Measurements from ENCODE around the gene EFCAB13.

Gene EFCAB13, protein sequence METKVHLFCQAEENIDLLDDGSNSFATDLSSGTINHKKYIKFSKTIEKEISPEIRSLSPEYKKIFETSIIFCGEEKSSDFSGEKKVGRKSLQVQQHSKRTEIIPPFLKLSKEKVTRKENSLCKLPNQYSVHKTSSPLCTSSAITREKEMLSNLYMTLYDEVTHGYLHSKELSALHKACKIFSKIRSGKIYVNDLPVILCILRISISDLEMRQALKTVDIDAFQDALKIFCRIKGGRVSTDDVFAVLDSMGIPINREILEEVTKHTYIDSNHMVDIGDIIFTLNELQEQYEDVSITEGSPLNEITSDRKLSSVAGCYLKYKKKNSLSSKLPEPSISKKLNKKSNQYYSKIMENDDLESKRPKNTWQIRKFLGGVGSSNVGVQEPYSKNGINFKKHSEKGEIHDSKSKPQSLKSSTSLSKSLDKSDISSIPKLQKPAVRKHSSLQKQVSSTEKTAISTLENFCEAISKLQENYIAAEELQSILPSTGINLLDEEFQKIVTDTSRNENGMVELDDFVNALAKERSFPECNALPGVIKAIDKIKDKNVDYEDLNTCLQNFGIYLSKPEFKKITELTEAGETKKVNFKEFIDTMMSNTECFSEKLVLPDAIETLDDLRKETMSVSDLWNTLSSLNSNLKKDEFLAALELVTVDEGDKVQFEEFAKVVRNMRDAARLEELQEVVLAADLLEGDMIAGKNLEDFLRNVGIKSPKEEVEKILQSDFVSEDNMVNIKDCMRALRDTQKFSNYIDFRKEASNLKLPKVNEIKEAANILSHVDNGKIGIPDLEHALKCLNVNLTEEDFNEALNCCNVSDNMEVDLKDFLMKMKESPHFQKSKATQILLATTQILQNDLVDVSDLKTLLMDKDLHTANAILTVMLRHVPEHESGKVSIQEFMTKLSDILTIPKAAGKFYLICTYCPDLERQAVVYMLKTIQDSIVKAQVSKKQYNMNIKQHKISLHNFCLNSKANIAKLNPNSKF

DNA sequence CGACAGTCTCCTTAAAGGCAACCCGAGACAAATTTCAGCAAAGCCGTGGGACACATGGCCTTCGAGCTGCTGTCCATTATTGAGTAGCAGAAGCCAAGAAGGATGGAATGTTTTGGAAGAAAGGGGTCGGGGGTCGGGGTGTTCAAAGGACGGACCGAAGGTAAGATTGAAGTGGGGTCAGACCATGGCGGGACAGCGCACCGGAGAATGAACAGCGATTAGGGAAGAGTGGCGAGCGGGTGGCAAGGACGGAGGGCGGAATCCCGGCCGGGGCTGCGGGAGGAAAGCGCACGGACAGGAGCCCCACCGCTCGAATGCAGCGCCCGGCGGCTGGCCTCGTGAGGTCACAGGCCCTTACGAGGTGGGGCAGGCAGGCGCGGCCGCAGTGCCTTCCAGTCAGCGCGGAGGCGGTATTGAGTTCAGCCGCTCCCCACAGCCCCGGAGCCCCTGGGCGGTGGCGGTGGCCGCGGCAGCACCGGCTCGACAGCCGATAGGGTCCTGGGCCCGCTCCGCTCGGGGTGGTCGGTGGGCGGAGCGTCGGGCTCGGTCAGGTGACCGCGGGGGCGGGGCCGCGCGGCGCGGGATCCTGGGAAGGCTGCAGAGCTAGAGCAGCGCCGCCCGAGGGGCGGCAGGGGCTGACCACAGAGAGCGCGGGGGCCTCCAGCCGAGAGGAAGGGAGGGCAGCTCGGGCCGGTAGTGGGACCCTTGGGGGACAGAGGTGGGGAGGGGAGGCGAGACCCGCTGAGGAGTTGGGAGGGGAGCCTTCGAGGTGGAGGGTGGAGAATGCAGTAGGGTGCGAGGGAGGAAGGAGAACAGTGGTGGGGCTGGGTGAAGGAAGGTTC is at the start of gene EFCAB13:
TSS of gene EFCAB13 (plus strand) at position 574 of the 842 bp plus-strand sequence. CDS start 4,399 bp downstream, outside the sequence.
- DNase-seq = peak; percentile 83

DNA sequence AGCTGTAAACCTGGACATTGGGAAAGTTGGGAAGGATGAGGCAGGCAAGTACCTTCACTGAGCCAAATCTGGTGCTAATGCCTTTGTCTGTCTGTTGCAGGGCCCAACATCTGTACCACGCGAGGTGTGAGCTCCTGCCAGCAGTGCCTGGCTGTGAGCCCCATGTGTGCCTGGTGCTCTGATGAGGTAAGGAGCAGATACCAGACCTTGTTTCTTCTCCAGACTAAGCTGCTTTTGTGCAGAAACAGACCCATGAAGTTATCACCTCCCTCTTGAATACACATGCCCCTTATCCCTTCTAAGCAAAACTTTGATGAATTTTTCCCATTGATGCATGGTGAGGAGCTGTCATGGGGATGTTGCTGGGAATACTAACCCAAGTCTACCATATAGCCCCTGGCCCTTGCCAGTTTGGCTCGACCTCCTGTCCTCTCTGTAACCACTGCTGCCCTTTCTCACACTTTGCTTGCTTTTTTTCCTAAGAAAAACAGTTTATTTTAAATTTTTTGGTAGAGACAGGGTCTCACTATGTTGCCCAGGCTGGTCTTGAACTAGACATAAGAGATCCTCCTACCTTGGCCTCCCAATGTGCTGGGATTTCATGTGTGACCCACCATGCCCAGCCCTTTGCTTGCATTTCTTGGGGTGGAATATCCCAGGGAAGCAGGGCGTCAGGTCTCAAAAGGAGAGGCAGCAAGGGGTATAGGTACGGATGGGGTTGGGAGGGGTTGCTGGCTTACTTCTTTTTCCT is 49.3 kb upstream of the EFCAB13 start:
- no peak for DNase-seq

DNA sequence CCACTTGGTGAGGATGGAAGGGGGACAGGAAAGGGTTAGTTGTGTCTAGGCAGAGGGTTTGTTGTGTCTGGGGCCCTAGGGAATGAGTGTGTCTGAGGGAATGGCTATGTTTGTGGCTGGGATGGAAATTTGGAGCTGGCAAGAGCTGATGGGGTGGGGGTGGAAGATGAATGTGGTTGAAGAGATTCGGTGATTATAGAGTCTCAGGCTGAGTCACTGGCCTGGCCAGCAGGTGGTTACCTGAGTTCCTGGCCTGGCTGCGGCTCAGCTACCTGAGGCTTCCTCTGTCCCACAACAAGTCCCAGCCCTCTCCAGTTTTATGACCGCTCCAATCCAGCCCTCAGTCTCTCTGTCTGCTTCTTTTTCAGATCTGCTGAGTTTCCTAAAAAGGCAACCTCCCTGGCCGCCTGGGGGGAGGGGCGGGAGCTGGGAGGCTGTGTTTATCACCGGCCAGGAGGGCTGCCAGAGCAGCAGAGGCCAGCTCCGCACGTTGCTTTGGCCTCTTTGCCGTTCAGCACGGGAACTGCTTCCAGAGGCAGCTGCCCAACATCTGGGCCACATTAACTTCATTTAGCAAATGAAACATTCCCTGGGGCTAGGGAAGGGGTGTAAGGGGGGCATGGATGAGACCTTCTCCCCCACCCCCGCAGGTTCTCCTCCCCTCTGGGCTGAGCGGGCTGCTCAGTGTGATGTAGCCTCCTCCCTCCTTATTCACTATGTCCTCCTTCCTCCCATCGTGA is 48.3 kb upstream of the EFCAB13 start:
- no peak for DNase-seq

DNA sequence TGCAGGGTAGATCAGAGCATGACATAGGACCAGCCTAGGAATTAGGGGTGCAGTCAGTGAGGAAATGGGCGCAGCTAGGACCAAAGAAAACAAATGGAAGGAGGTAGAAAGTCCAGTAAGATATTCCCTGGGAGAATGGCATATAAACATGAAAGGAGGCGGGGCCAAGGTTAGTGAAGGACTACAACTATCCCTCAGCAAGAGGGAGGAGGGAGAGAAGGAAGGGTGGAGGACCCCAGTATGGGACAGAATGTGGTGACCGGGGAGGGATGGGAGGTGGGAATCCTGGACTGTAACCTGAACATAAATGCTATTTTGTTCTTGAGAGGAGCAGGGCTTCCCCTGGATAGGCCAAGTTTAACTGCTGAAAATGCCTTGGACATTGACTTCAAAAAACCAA is 47.3 kb upstream of the EFCAB13 start:
- no peak for DNase-seq

DNA sequence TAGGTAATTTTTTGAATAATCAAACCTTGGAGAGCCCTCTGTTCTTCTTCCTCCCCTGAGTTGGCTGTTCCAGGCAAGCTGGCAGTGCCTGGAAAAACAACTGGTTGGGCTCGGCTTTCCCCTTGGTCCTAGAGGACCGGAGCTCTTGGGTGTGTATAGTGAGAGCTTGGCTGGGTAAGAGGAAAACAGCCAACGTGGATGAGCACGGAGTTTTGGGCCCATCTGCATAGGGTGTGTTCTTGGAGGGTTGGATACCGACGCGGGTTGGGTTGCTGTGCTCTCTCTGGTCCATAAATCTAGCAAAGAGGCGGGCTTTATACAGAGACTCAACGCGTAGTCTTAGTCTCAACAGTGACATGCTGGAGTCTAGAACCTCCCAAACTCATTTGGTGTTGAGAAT is 46.9 kb upstream of the EFCAB13 start:
- no peak for DNase-seq

DNA sequence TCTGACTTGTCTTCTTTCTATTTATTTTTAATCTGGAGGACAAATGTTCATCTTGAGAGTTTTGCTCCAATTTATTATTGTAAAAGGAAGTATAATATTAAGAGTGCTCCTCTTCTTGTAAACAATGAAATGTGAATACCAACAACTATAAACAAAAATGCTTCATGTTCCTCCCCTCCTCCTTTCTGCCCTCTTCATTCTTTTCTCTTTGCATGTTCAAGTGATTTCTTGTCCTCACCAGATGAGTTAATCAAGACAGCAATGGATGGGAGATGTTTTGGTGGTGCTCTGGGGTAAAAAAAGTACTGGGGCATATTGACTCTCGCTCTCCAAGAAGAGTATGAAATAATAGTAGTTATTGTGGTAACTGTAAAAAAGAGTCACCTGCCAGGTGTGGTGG is 45.8 kb upstream of the EFCAB13 start:
- DNase-seq = no peak

DNA sequence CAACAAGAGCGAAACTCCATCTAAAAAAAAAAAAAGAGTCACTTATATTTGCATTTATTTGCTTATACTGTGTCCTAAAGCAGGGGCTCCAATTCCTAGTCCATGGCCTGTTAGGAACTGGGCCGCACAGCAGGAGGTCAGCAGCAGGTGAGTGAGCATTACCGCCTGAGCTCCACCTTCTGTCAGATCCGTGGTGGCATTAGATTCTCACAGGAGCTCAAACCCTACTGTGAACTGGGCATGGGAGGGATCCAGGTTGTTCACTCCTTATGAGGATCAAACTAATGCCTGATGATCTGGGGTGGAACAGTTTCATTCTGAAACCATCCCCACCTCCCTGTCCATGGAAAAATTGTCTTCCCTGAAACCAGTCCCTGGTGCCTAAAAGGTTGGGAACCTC is 45.2 kb upstream of the EFCAB13 start:
- no peak for DNase-seq

DNA sequence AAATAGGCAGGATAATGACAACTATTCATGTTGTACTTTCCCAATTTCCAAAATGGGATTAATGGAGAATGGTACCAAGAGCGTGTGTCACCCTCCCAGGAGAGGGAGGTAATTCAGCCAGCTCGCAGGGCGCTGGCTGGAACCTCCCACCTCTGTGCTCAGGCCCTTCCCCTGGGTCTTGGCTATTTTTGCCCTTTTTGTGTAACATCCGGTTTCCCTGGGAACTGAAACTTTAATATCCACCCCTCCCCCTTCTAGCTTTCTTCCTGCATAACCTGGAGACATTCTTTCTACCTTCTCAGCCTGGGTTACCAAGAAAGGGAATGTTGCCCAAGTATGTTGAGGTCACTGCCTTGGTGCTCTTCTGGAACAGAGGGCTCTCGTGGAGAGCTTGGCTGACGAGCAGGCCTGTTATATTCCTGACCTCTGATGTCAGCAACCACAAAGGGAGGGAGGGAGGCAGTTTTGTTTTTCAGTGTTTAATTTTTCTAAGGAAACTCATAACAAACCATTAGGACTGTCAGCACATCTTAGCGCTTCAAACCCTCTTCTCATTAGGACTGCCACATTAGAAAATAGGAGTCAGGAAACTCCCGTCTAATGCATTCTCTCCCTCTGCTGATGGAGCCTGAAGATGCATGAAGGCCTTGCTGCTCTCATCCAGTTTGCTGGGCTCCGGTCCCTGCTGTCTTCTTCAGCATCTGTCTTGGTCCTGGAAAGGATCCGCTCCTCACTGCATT is 44.5 kb upstream of the EFCAB13 start:
- DNase-seq = no peak

DNA sequence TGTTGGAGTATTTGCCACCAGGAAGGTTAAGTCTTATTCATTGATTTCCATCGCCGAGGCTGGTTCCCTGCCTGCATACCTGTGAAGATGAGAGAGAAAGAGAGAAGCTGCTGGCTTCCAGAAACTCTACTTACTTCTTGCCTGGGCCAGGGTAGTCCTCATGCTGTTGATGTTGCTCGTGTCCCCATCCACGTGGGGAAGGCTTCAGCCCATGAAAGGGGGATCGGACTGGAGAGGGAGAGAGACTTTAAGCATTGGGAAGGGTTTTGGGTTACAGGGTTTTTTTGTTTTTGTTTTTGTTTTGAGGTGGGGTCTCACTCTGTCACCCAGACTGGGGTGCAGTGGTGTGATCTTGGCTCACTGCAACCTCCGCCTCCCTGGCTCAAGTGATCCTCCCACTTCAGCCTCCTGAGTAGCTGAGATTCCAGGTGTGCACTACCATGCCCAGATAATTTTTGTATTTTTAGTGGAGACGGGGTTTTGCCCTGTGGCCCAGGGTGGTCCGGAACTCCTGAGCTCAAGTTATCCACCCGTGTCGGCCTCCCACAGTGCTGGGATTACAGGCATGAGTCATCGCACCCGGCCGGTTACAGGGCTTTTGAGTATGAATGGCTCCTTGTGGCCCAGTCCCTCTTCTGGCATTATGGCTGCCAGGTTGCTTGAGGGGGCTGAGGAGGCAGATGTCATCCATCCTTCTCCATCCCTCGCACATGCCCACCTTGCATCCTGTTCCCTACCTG is 43.5 kb upstream of the EFCAB13 start:
- no peak for DNase-seq

DNA sequence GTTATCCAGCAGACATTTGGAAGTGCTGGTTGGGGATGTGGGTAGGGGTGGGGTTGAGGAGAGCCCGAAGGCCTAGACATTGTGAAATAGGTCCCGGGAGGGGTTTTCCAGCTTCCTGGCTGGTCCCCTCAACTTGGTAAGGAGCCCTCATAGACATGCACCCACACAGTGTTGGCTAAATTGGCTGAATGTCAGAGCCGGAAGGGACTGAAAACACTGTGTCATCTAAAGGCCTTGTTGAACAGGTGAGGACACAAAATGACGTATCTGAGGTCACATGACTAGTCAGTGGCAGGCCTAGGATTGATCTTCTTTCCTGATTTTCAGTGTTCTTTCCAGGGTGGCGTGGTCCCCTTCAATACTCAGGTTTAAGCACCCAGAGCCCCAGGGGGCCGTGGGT is 42.5 kb upstream of the EFCAB13 start:
- no peak for DNase-seq

DNA sequence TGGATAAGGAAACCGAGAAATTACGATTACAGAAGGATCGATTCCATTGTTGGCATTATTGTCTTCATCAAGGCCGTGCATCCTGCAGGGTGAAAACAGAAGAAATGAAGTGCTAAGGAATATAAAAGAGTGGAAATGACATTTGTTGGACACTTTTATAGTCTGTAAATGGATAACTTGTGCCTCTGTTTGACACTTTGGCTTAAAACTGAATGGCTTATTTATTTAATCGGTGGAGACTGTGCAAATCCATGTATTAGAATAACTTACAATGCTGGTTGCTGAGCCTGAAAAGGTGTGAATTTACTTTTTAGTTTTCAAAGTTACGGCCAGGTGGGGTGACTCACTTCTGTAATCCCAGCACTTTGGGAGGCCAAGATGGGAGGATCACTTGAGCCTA is 38.8 kb upstream of the EFCAB13 start:
- no peak for DNase-seq

DNA sequence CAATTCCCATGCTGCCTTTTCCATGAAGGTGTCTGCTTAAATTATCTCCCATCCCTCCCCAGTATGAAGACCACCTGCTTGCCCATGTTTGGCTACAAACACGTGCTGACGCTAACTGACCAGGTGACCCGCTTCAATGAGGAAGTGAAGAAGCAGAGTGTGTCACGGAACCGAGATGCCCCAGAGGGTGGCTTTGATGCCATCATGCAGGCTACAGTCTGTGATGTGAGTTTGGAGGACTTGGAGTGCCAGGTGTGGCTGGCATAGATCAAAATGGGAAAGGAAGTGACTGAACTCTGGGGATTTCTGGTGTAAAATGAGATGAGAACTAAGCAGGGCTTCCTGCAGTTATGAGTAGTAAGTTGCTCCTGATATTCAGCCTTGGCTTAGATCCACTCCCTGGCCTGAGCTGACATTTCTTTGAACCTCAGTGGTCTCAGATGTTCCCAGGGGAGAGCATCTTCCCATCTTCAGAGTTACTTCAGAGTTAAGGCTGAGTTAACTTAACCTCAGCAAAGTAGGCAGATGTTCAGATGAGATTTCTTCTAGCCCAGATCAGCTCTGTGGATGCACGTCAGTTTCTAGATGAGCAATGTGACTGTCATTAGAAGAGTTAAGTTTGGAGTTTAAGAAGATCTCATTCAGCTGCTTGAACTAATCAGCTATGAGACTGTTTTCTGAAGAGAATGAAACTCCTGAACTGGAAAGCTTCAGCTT is 37.4 kb upstream of the EFCAB13 start:
- DNase-seq = no peak

DNA sequence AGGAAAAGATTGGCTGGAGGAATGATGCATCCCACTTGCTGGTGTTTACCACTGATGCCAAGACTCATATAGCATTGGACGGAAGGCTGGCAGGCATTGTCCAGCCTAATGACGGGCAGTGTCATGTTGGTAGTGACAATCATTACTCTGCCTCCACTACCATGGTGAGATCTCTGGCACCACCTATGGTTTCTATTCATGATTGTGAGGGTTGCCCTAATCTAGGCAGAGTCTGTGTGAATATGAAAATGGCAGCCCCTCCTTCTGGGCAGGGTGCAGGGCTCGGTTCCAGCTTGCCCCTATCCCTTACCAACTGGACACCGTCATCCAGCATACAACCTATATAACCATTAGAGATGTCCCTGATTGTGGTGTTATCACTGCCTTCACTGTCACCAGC is 36.7 kb upstream of the EFCAB13 start:
- DNase-seq = no peak

DNA sequence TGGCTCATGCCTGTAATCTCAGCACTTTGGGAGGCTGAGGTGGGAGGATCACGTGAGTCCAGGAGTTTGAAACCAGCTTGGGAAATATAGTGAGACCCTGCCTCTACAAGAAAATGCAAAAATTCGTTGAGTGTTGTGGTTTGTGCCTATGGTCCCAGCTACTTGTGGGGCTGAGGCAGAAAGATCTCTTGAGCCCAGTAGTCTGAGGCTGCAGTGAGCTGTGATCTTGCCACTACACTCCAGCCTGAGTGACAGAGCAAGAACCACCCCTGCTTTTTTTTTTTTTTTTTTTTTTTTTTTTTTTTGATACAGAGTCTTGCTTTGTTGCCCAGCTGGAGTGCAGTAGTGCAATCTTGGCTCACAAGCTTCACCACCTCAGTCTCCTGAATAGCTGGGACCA is 36.1 kb upstream of the EFCAB13 start:
- DNase-seq = no peak

DNA sequence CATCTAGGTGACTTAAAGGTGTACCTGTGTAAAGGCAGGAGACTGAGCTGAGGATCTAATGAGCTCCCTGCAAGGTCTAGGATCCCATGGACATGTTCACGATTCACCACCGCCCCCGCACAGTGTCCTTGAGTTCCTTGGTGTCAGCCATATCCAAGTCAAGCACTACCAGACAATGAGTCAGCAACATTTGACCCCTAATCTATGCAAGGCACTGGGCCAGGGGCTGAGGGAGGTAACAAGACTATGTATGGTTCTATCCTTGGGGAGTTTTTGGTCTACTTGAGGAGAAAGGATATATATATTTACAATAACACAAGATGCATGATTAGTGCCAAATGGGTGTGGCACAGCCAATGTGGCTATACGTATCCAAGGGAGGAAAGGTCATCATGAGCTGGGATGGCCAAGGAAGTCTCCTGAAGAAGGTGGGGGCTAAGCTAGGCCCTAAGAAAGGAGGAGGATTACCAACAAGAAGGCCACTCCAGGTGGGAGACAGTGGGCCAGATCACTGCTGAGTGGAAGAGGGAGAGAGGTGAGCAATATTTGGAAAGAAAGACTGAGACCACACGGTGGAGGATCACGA is 35.1 kb upstream of the EFCAB13 start:
- no peak for DNase-seq

DNA sequence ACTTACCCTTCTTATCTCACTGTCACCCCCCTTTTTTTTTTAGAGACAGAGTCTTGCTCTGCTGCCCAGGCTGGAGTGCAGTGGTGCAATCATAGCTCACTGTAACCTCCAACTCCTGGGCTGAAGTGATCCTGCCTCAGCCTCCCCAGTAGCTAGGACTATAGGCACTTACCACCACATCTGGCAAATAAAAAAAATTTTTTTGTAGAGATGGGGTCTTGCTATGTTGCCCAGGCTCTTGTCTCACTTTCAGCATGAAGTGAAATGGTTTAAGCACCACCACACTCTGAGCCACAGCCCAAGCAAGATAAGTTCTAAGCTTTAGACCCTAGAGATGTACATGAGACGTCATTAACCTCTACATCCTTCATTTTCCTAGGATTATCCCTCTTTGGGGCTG is 34.5 kb upstream of the EFCAB13 start:
- DNase-seq = no peak

DNA sequence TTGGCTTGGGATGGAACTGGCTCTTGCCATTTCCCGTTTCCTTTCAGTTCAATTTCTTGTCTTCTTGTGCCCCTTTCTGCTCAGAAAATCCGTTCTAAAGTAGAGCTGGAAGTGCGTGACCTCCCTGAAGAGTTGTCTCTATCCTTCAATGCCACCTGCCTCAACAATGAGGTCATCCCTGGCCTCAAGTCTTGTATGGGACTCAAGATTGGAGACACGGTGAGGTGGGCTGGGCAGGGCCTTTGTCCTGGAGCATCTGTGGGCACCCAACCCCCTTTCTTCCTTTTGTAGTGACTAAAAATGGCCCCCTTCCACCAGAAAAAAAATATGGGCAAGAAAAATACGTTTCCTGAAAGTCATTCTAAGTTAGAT is 32.9 kb upstream of the EFCAB13 start:
- no peak for DNase-seq

DNA sequence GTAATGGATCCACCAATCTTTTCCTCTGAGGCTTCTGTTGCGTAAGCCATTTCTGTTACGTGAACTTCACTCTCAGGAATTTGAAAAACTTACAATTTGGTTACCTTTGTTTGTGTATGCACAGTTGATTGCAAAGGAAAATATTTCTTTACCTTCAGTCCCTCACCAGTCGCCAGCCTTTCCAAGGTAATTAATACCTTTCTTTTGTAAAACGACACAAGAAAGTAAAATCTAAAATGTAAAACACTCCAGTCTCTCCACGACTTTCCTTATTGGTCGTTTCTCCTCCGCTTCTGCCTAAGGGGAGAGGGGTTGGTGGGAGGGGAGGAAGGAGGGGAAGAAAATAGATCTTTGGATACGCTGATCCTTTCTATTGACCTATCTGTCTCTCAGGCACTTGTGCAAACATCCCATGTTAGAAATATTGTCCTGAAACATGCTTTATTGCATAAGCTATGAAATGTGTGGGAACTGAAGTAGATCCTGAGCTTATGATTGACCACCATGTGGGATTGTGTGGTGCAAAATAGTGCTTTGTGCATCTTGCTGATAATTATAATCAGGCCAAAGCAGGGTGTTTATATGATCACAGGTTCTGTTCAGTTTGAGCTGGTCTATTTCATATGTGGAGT is 32.4 kb upstream of the EFCAB13 start:
- DNase-seq = no peak

DNA sequence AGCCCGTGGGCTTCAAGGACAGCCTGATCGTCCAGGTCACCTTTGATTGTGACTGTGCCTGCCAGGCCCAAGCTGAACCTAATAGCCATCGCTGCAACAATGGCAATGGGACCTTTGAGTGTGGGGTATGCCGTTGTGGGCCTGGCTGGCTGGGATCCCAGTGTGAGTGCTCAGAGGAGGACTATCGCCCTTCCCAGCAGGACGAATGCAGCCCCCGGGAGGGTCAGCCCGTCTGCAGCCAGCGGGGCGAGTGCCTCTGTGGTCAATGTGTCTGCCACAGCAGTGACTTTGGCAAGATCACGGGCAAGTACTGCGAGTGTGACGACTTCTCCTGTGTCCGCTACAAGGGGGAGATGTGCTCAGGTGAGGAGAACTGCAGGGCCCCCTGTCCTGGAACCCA is 31.5 kb upstream of the EFCAB13 start:
- DNase-seq = no peak

Measured in NCI-H1105 (cell line).